Fibroblast of upper back skin (primary cell): Measurements from ENCODE around the gene ABCB11.
"Not testable (repeated sequence)": the region's sequence is repeated elsewhere in the genome, so short reads cannot be mapped to it uniquely, and the experiment has no call there.

Experiments
- DNase-seq: peaks from one replicate; pipeline ENCODE4 v3.0.0-alpha.2; 2013

Gene ABCB11

GRCh38 chr2:168926621-168927386 is 104.3 kb downstream of the ABCB11 start:
- DNase-seq, result no peak

- peak; percentile 37 for DNase-seq
These were observed 110.5 kb downstream of the ABCB11 start for GRCh38 chr2:168920504-168921157.

DNA sequence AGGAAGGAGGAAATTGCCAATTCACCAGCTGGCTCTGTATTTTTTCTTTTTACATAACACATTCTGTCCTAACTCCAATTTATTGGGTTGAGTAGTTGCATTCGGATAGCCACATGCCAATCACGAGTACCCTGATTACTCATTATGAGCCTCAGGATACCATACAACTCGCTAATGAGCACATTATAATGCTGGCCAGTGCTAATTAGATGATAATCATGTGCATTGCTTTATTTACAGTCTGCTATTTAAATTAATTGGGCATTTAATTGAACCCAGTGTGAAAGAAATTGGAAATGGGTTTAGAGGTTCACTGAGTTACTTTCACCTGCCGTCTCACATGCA is 114.8 kb downstream of the ABCB11 start:
- no peak for DNase-seq

GRCh38 chr2:168915441-168916330 is 115.4 kb downstream of the ABCB11 start:
- DNase-seq, result no peak

- no peak for DNase-seq
These were observed 117.6 kb downstream of the ABCB11 start for GRCh38 chr2:168913495-168913894.

GRCh38 chr2:168912901-168913369 is 118.2 kb downstream of the ABCB11 start:
- DNase-seq, result peak; percentile 13

GRCh38 chr2:168912466-168912865 is 118.7 kb downstream of the ABCB11 start:
- DNase-seq, result no peak

DNA sequence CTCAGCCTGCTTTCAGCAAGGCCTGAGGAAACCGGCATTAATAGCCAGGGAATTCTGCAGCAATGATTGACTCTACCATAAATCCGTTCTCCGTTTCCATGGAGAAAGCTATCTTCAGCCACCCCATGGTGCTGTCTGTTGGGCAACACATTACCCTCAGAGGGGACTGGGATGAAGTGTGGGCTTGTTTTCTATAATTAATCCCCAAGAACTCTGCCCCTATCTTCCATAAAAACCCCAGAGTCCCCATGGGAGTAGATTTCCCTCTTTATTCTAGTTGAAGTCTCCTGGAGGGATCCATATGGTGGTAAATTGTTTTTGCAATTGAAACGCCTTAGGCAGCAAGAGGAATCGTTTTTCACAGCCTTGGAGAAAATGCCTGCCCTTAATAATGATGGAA is 120.8 kb downstream of the ABCB11 start:
- no peak for DNase-seq

GRCh38 chr2:168907940-168908662 is 123.0 kb downstream of the ABCB11 start:
- no peak for DNase-seq

- DNase-seq, result no peak
These were observed 126.8 kb downstream of the ABCB11 start for GRCh38 chr2:168904358-168904757.

DNA sequence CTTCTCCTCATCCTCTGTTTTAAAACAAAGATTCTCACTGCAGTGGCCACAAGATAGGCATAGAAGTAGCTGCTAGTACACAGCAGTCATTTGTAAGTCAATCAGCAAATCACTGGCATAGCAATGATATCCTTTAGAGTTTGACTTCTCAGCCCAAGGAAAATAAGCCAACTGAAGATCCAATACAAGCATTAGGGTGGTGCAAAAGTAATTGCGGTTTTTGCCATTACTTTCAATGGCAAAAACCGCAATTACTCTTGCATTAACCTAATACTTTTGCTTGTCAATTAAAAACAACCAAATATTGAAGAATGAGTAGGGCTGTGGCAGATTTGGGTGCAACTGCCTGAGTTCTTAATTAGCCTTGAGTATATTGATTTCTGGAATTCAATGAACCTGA is 127.2 kb downstream of the ABCB11 start:
- no peak for DNase-seq

DNA sequence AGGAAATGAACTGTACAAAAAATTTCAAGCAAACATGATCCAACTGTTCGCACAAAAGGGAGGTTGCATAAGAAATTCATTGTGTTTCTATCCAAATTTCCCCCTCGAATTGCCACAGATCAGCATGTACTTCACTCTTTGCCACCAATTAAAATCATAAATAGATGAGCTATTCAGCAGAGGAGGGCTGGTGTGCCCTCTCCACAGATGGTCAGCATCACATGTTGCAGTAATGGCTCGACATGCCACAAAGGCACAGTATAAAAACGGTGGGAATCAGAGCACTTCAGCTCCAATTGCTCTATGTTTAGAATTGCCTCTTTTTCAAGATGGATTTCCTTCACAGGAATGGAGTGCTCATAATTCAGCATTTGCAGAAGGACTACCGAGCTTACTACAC is 130.1 kb downstream of the ABCB11 start, which contains the start of gene G6PC2:
Gene G6PC2 (plus strand): TSS at position 289 of the 400 bp plus-strand sequence. CDS start 41 bp downstream, at position 330.
- no peak for DNase-seq

GRCh38 chr2:168897449-168897848 is 133.7 kb downstream of the ABCB11 start:
- DNase-seq, result no peak

GRCh38 chr2:168896783-168897182 is 134.3 kb downstream of the ABCB11 start:
- no peak for DNase-seq

DNA sequence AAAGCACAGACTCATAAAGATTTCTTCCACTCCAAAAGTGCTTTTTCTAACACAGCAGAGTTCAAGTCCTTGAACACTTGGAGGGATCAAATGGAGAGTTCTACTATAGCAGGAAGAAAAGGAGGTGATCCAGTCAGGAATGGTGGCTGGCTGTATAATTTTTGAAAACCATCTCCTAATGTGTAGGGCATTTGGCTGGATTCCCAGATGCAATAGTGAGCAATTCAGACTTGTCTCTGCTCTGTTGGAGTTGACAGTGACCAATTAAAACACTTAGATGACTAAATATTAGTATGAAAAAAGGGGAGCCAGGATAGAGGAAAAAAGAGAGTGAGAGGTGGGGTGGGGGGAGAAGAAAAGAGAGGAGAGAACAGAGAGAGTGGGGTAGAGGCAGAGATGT is 135.4 kb downstream of the ABCB11 start:
- DNase-seq, result peak; percentile 23

DNA sequence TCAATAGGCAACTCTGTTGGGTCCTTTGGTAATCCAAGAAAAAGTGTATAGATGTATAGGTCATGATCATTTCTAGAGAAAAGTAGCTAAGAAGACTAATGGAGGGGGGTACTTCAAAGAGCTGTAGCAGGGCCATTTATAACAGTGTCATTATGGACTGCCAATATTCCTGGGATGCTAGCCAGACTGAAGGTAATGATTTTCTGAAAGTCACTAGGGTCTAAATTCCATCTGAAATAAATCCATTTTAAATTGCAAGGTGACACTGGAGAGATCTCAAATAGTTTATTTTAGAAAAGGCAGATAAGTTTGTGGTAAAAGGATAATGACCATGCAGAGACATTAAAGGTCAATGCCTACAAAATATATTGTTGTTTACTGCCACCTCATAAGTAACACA is 136.4 kb downstream of the ABCB11 start:
- DNase-seq, result no peak

DNA sequence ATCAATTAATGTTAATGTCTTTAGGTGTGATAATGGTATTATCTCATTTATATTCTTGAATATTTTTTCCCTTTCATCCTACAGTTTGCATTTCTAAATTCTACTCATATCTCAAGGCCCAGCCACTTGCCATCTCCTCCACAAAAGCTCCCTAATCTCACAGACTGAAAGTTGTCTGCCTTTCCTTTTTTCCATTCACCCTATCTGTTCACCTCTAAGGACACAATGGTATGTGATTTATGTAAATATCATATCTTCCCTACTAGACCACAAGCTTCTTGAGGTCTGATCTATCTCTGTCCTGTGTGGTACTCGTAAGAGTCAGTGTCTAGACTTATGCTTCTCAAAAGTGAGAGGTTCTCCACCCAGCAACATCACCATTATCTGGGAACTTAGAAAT is 137.0 kb downstream of the ABCB11 start:
- DNase-seq, result no peak

- DNase-seq, result no peak
These were observed 138.8 kb downstream of the ABCB11 start for GRCh38 chr2:168892327-168892726.

GRCh38 chr2:168890006-168890782 is 140.9 kb downstream of the ABCB11 start, which contains the start of gene SPC25:
Gene SPC25, minus strand, starts transcription at chr2:168890430. Its CDS starts 911 bp downstream, at chr2:168889519.
- DNase-seq, result peak; percentile 92

- no peak for DNase-seq
These were observed 141.5 kb downstream of the ABCB11 start for GRCh38 chr2:168889635-168890005.

DNA sequence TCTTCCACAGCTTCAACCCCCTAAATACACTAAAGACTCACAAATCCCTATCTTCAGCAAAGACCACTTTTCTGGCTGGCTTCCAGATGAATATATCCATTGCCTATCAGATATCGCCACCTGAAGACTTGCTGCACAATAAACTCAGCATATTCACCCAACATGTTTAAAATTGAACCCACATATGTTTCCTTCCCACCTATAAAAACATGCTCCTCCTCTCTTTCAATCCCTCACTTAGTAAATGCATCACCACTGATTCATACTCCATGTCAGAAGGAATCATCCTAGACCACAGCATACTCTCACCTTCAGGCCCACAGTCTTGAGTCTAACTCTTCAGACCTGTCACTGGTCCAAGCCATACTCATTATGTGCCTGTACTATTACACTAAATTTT is 146.1 kb downstream of the ABCB11 start:
- DNase-seq, result peak; percentile 37

- not testable (repeated sequence) for DNase-seq
These were observed 149.0 kb downstream of the ABCB11 start for GRCh38 chr2:168882163-168882562.
